A549 (cell line): ENCODE data around the gene RPA3.

Experiments
- EHMT2 ChIP-seq: fragments of 200-600 bp; sonication (generic); IDR thresholded peaks from 2 replicates; pipeline ENCODE4 v1.6.1; 2016; ENCODE audit warnings: antibody characterized with exemption, low read depth, mild to moderate bottlenecking, moderate library complexity
- HOXB5 ChIP-seq: fragments of 250-450 bp; sonication (Bioruptor Pico); IDR thresholded peaks from 2 replicates; pipeline ENCODE4 v1.5.0; 2020; ENCODE audit warnings: mild to moderate bottlenecking, moderate library complexity
- JUN ChIP-seq, 2 experiments: fragments of >200 bp; sonication (Bioruptor Twin); formaldehyde crosslinking; IDR thresholded peaks; 2 replicates in 1 of 2; 3 replicates in 1 of 2; pipeline ENCODE4 v1.6.1; 2016 to 2017
- MYC ChIP-seq: IDR thresholded peaks from 2 replicates; pipeline ENCODE4 v1.6.1; 2012; ENCODE audit warnings: mild to moderate bottlenecking, inconsistent platforms, low read length, improper control_type of control experiment, borderline replicate concordance
- NFE2L2 ChIP-seq: fragments of 150-350 bp; conservative IDR thresholded peaks from 2 replicates; pipeline ENCODE4 v1.6.1; 2014; ENCODE audit warnings: low read length
- NPAS2 ChIP-seq: fragments of 250-450 bp; sonication (Bioruptor Pico); IDR thresholded peaks from 2 replicates; pipeline ENCODE4 v1.8.0; 2022; ENCODE audit warnings: mild to moderate bottlenecking, moderate library complexity, borderline replicate concordance
- POLR2A ChIP-seq: IDR thresholded peaks from 2 replicates; pipeline ENCODE4 v1.6.1; 2012; ENCODE audit warnings: mild to moderate bottlenecking, low read length
- TF ChIP-seq, protein P1 (sequence below): fragments of >200 bp; sonication (Bioruptor Twin); formaldehyde crosslinking; IDR thresholded peaks from 3 replicates; pipeline ENCODE4 v1.5.1; 2016
- TF ChIP-seq, protein P2 (sequence below): IDR thresholded peaks from 2 replicates; pipeline ENCODE4 v1.6.1; 2012; ENCODE audit warnings: low read depth, borderline replicate concordance
- TF ChIP-seq, protein P3 (sequence below): IDR thresholded peaks from 2 replicates; pipeline ENCODE4 v1.6.1; 2012
- TF ChIP-seq, protein P4 (sequence below): fragments of 200-600 bp; sonication (generic); IDR thresholded peaks from 2 replicates; pipeline ENCODE4 v1.6.1; 2016; ENCODE audit warnings: antibody characterized with exemption, mild to moderate bottlenecking, moderate library complexity
- TF ChIP-seq, protein P5 (sequence below): fragments of 250-450 bp; sonication (Bioruptor Pico); IDR thresholded peaks from 2 replicates; pipeline ENCODE4 v1.5.0; 2021; ENCODE audit warnings: mild to moderate bottlenecking, moderate library complexity, borderline replicate concordance

DNA sequence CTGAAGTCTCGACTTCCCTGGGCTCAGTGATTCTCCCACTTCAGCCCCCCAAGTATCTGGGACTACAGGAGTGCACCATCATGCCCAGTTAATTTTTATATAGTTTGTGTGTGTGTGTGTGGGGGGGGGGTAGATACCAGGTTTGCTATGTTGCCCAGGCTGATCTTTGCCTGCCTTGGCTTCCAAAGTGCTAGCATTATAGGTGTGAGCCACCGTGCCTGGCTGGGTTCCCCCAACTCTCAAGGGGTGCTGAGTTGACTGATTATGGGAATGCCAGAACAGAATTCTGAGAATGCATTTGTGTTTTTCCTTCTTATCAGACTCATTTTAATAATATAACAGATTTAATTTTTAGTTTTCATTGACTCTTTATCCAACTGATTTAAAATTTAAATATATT, 19.5 kb downstream of the RPA3 start:
- no peak for TF ChIP-seq POLR2A
- TF ChIP-seq, protein P1, sequence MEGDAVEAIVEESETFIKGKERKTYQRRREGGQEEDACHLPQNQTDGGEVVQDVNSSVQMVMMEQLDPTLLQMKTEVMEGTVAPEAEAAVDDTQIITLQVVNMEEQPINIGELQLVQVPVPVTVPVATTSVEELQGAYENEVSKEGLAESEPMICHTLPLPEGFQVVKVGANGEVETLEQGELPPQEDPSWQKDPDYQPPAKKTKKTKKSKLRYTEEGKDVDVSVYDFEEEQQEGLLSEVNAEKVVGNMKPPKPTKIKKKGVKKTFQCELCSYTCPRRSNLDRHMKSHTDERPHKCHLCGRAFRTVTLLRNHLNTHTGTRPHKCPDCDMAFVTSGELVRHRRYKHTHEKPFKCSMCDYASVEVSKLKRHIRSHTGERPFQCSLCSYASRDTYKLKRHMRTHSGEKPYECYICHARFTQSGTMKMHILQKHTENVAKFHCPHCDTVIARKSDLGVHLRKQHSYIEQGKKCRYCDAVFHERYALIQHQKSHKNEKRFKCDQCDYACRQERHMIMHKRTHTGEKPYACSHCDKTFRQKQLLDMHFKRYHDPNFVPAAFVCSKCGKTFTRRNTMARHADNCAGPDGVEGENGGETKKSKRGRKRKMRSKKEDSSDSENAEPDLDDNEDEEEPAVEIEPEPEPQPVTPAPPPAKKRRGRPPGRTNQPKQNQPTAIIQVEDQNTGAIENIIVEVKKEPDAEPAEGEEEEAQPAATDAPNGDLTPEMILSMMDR = no peak
- TF ChIP-seq, protein P2, sequence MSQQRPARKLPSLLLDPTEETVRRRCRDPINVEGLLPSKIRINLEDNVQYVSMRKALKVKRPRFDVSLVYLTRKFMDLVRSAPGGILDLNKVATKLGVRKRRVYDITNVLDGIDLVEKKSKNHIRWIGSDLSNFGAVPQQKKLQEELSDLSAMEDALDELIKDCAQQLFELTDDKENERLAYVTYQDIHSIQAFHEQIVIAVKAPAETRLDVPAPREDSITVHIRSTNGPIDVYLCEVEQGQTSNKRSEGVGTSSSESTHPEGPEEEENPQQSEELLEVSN = no peak
- TF ChIP-seq HOXB5 (CRISPR knock-in tag) = no peak
- TF ChIP-seq NFE2L2 = no peak
- TF ChIP-seq, protein P3, sequence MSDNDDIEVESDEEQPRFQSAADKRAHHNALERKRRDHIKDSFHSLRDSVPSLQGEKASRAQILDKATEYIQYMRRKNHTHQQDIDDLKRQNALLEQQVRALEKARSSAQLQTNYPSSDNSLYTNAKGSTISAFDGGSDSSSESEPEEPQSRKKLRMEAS = no peak
- no peak for TF ChIP-seq NPAS2 (CRISPR knock-in tag)
- TF ChIP-seq, protein P4, sequence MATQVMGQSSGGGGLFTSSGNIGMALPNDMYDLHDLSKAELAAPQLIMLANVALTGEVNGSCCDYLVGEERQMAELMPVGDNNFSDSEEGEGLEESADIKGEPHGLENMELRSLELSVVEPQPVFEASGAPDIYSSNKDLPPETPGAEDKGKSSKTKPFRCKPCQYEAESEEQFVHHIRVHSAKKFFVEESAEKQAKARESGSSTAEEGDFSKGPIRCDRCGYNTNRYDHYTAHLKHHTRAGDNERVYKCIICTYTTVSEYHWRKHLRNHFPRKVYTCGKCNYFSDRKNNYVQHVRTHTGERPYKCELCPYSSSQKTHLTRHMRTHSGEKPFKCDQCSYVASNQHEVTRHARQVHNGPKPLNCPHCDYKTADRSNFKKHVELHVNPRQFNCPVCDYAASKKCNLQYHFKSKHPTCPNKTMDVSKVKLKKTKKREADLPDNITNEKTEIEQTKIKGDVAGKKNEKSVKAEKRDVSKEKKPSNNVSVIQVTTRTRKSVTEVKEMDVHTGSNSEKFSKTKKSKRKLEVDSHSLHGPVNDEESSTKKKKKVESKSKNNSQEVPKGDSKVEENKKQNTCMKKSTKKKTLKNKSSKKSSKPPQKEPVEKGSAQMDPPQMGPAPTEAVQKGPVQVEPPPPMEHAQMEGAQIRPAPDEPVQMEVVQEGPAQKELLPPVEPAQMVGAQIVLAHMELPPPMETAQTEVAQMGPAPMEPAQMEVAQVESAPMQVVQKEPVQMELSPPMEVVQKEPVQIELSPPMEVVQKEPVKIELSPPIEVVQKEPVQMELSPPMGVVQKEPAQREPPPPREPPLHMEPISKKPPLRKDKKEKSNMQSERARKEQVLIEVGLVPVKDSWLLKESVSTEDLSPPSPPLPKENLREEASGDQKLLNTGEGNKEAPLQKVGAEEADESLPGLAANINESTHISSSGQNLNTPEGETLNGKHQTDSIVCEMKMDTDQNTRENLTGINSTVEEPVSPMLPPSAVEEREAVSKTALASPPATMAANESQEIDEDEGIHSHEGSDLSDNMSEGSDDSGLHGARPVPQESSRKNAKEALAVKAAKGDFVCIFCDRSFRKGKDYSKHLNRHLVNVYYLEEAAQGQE = no peak
- TF ChIP-seq JUN (IDR thresholded peaks at IDR 0.05) = no peak
- TF ChIP-seq, protein P5, sequence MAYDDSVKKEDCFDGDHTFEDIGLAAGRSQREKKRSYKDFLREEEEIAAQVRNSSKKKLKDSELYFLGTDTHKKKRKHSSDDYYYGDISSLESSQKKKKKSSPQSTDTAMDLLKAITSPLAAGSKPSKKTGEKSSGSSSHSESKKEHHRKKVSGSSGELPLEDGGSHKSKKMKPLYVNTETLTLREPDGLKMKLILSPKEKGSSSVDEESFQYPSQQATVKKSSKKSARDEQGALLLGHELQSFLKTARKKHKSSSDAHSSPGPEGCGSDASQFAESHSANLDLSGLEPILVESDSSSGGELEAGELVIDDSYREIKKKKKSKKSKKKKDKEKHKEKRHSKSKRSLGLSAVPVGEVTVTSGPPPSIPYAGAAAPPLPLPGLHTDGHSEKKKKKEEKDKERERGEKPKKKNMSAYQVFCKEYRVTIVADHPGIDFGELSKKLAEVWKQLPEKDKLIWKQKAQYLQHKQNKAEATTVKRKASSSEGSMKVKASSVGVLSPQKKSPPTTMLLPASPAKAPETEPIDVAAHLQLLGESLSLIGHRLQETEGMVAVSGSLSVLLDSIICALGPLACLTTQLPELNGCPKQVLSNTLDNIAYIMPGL = no peak
- TF ChIP-seq EHMT2 = no peak
- no peak for TF ChIP-seq MYC
